Activated T-helper 9 cell treated with anti-CD3 and anti-CD28 coated beads, Interleukin-2, amount 50 U/mL, for 16 hours (primary cell): Measurements from ENCODE around the gene SGSM1.
"Not testable (repeated sequence)": the region's sequence is repeated elsewhere in the genome, so short reads cannot be mapped to it uniquely, and the experiment has no call there.

Experiments
- DNase-seq: peaks from one replicate; pipeline ENCODE4 v3.0.0-alpha.2; 2020; ENCODE audit warnings: low read depth

The SGSM1 gene

DNA sequence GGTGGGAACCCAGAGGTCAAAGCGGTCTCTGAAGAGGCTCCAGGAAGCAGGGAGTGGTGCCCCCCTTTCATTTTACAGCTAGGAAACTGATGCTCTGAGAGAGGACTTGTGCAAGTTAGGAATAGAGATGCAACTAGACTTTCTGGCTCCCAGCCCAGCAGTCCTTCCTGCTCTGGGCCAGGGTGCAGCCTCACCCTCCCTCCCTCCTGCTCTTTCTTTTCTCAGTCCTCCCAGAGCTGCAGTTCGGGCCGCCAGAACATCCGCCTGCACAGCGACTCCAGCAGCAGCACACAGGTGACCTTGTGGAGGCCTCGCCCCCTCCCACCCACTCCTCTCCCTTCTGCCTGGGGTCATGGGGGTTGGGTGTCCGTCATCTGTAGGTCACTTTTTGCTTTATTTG, 89.0 kb downstream of the SGSM1 start:
- DNase-seq, result no peak

DNA sequence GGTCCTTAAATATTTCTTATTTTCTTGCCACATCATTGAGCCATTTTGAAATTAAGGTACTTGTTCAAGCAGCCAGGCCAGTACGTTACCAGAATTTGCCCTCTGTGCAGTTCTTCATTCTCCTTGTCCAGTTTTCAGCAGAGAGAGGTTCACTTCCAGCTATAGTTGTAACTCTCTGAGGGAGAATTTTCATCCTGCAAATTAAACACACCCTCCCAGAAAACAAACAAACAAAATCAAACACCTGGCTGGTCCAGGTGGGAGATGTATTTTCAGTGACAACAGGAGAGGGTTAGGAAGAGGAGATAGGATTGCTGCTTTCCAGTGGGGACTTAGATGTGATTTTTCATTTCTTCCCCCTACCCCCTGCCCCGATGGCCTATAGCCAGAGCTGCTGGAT, 95.4 kb downstream of the SGSM1 start:
- no peak for DNase-seq

DNA sequence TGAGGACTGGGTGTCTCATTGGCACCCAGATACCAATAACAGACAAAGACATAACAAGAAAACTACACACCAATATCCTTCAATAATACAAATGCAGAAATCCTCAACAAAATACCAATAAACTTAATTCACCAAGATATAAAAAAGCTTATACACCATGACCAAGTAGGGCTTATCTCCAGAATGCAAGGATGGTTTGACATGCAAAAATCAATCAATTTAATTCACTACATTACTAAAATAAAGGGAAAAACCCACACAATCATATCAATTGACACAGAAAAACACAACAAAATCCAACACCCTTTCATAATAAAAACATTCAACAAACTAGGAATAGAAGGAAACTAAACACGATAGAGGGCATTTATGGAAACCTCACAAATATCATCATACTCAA, 99.9 kb downstream of the SGSM1 start:
- DNase-seq, result no peak

- not testable (repeated sequence) for DNase-seq
Observed at GRCh38 chr22:24907101-24907500, 101.1 kb downstream of the SGSM1 start.

GRCh38 chr22:24920029-24920428, 114.0 kb downstream of the SGSM1 start:
- DNase-seq, result no peak

GRCh38 chr22:24925586-24926427, 119.8 kb downstream of the SGSM1 start:
- DNase-seq, result no peak

GRCh38 chr22:24926428-24926725, 120.4 kb downstream of the SGSM1 start:
- no peak for DNase-seq

DNA sequence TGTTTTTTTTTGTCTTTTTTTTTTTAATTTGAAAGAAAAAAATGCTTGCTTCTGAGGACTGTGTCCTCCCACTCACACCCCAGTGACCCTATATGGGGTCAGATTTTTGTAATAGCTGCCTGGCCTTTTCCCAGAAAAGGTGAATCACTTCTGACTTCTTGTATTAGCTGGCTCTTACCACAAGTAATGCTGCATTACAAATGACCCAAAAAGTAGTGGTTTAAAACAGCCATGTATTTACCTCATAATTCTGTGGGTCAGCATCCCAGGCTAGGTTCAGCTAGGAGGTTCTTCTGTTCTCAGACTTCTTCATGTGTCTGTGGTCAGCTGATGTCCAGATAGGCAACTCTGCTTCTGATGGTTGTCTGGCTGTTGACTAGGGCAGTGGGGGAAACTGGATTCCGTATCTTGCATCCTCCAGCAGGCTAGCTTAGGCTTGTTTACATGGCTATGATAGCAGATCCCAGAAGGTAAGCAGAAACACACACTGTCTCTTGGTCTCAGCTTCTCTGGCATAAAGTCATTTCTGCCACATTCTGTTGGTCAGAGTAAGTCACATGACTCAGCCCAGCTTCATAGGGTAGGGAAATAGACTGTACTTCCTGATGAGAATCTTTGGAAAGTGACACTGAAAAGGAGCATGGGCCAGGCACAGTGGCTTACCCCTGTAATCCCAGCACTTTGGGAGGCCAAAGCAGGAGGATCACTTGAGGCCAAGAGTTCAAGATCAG, 121.0 kb downstream of the SGSM1 start:
- no peak for DNase-seq

DNA sequence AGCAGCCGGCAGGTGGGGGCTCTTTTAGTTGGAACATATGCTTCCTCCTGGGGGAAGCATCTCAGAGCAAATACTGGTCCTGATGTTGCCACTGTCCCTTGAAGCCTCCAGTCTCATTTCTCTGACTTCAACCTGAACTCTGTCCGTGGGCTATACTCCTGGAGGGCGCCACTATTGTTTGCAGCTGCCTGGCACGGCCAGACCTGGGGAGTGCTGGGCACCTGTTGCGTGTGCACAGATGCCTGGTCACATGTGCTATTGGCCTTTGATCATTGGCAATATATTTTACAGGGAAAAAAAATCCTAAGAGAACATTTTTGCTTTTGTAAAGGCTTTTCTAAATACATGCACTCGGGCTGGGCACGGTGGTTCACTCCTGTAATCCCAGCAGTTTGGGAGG, 122.3 kb downstream of the SGSM1 start:
- DNase-seq, result no peak

DNA sequence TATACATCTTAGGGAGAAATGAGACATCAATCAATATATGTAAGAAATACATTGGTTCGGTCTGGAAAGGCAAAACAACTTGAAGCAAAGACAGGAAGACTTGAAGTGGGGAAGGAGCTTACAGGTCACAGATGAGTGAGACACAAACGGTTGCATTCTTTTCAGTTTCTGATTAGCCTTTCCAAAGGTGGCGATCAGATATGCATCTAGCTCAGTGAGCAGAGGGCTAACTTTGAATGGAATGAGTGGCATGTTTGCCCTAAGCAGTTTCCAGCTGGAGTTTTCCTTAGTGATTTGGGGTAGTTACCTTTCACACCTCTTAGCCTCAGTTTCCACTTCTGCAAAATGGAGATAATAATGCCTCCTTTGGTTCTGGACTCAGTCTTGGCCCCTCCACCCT, 124.7 kb downstream of the SGSM1 start:
- no peak for DNase-seq

DNA sequence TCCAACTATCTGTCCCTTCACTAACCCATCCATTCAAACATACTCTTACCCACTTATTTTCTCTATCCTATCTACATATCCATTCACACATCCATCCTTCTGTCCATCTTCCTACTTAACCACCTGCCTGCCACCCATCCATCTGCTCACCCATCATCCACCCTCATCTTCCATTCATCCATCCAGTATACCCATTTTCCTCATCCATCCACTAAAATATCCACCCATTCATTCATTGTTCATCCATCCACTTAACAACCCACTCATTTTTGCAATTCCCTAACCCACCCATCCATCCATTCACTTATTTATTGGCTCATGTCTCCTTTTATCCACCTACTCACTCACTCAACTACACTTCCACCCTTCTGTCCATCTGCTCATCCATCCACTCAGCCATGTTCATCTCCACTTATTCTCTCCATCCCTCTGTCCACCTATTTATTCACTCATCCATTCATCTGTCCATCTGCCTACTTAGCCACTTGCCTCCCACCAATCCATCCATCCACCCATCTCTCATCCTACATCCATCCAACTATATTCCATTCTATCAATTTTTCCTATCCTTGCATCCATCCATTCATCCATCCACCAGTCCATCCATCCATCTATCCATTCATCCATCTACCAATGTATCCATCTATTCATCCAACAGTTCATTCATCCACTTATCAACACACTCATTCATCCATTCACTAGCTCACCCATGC, 129.9 kb downstream of the SGSM1 start:
- no peak for DNase-seq

- DNase-seq, result no peak
Observed at GRCh38 chr22:24937114-24937513, 131.1 kb downstream of the SGSM1 start.

GRCh38 chr22:24938741-24939341, 132.8 kb downstream of the SGSM1 start:
- DNase-seq, result no peak

- no peak for DNase-seq
Observed at GRCh38 chr22:24942301-24942700, 136.3 kb downstream of the SGSM1 start.

DNA sequence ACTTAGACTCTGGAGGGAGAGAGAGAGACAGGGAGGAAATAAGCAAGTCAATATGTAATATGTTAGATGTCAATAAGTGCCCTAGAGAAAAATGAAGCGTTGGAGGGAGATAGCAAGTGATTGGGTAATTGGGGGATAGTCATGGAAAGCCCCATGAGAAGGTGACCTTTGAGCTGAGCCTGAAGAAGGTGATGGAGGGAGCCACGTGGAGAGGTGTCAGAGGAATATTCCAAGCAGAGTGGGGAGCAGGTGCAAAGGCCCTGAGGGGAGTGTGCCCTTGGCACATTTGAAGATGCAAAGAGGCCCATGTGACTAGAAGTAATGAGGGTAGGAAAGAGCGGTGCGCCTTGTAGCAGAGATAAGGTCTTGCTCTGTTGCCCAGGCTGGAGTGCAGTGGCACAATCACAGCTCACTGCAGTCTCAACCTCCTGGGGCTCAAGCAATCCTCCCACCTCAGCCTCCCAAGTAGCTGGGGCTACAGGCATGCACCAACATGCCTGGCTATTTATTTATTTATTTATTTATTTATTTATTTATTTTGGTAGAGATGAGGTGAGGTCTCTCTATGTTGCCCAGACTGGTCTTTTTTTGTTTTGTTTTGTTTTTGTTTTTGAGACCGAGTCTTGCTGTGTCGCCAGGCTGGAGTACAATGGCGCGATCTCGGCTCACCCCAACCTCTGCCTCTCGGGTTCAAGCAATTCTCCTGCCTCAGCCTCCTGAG, 138.4 kb downstream of the SGSM1 start:
- DNase-seq, result no peak

- no peak for DNase-seq
Observed at GRCh38 chr22:24945430-24945829, 139.4 kb downstream of the SGSM1 start.

DNA sequence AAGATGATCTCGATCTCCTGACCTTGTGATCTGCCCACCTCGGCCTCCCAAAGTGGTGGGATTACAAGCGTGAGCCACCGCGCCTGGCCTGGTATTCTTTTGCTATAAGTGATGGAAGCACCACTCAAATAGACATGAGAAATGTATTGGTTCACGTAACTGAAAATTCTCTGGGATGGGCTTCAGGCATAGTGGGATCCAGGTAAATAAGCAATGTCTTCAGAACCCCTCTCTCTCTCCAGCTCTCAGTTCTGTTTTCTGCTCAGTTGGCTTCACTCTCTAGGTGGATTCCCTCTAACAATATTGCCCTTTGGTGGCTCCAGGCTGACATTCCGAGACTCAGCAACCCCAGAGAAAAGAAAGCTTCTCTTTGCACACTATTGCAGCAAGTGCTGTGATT, 141.4 kb downstream of the SGSM1 start:
- no peak for DNase-seq

GRCh38 chr22:24947881-24948280, 141.9 kb downstream of the SGSM1 start:
- DNase-seq, result no peak

- no peak for DNase-seq
Observed at GRCh38 chr22:24948356-24949202, 142.6 kb downstream of the SGSM1 start.

DNA sequence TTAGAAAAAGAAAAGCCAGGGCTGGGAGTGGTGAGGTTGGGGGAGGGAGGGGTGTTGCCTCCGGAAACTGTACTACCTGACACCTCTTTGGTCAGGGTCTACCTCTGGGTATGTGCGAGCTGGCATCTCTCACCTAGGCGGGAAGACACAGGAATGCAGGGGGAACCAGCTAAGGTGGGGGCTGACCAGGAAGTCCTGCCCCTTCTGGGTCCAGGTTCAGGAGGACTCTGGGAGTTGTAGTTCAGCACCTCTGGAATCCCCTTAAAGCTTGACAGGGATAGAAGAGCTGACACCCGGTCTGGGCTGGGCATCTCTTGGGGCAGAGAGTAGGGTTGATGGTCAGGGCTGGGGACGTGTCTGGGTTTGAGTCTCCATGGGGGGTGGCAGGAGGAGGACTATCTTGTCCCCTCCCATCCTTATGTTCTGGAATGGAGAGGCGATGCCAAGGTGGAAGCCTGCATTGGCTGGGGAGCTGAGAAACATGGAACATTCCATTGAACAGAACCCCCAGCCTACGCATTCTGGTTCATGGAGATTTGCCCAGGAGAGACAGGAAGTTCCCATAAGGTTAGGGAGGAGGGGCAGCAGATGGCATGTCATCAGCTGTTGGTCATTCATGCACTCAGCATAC, 144.4 kb downstream of the SGSM1 start:
- no peak for DNase-seq
